ENCODE data around the gene PDCD2L.
"Not testable (repeated sequence)": the region's sequence is repeated elsewhere in the genome, so short reads cannot be mapped to it uniquely, and the experiment has no call there.

The PDCD2L gene

DNA sequence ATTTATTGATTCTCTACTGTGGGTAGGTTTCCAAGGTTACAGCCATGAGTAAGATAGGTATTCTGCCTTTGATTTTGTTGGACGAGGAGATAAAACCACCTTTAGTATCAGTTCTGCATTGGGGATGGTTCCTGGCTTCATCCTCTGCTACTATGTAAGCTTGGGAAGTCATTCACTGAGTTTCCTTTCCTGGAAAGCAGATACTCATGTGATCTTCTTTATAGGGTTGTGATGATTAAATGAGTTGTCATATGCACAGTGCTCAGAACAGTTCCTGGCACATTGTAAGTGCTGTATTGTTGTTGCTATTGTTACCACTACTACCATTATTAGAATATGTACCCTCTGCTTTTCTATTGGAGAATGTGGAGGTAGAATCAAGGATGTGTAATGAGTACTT is 64.2 kb downstream of the PDCD2L start:
- no peak for DNase-seq (ENCODE audit: low read depth, low spot score)

DNA sequence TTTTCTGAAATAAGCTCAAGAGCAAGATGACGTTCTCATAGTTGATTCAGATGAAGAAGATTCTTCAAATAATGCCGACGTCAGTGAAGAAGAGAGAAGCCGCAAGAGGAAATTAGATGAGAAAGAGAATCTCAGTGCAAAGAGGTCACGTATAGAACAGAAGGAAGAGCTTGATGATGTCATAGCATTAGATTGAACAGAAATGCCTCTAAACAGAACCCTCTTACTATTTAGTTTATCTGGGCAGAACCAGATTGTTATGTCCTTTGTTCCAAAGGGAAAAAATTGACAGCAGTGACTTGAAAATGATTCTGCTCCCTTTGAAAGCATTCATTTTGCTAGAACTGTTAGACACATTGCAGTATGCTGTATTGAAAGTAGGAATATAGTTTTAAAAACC is 64.8 kb downstream of the PDCD2L start:
- not testable (repeated sequence) for DNase-seq (ENCODE audit: low read depth, low spot score)

DNA sequence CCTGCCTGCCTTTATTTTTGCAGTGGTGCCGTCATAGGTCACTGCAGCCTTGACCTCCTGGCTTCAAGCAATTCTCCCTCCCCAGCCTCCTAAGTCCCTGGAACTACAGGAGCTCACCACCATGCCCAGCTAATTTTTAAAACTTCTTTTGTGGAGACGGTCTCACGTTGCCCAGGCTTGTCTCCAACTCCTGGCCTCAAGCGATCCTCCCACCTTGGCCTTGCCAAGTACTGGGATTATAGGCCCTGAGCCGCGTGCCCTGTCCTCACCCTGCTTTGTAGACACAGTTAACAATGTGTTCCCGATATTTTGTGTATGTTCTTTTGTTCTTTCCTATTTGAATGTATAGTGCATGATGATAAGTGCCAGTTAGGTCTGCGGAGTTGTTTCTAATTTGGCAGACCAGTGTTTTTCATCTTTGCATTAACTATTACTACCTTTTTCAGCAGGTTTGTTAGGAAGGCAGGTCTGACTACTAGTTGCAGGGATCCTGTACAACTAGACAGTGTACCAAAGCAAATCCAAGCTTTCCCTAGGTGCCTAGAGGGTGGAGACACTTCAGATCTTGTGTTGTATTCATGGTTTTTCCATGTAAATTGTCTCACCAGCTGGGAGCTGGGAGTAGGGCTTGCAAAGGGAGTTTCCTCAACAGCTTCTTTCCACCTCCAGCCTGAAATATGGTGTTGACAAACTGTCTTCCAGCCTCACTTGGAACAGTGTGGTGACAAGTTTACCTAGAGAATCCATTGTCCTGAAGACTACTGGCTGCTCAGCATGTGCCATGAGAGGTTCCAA is 67.9 kb downstream of the PDCD2L start:
- DNase-seq (ENCODE audit: low read depth, low spot score) = no peak

DNA sequence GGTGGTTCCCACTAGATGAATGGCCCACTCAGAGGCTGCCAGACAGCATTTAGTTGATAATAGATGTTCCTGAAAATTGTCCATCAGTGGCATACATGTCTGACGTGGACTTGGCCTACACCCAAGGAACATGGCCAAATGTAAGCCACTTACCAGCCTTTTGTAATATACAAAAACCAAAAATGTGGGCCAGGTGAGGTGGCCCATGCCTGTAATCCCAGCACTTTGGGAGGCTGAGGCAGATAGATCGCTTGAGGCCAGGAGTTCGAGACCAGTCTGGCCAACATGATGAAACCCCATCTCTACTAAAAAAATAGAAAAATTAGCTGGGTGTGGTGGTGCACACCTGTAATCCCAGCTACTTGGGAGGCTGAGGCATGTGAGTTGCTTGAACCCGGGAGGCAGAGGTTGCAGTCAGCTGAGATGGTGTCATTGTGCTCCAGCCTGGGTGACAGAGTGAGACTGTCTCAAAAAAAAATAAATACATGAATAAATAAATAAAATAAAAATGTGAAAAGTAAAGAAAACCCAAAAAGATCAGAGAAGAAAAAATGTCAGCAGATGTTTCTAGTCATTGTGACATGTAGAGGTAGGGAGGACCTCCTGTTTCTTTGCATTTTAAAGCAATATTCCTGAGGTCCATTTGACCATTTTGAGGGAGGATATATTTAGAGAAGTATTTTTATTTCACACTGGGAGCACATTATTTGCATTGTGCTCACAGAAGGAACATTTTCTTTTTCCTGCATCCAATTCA is 70.2 kb downstream of the PDCD2L start:
- no peak for DNase-seq (ENCODE audit: low read depth, low spot score)

DNA sequence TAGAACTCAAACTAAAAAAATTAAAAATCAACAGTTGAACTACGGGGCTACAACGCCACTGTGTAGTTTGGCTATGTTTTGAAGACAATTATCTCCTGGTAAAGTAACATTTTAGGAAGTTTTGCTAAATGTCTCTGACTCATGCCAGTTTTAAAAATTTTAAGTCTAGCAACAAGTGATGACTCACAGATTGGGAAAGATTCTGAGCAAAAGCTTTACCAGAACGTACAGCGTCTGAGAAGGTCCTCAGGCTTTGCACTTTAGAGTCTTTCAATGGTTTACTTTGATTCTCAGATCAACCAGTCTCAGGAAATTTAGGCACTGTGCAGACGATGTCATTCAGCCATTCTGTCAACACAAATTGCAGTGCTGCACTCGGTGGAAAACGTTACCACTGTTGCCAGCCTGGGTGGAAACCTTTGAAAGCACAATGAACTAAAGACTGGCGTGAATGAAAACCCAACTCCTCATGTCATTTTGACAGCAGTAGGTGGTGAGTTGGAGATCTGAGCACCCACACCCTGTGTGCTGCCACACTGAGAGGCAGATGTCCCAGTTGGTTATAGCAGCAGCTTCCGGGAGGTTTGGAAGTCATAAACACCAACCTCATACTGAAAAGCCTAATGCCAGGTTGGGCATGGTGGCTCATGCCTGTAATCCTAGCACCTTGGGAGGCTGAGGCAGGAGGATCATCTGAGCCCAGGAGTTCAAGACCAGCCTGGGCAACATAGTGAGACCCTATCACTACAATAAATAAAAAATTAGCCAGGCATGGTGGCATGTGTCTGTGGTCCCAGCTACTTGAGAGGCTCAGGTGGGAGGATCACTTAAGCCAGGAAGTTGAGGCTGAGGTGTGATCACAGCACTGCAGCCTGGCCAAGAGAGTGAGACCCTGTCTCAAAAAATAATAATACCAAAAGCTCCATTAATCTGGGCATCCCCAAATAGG is 71.1 kb downstream of the PDCD2L start:
- DNase-seq (ENCODE audit: low read depth, low spot score) = no peak

Measured in activated CD4-positive, CD25-positive, alpha-beta regulatory T cell treated with anti-CD3 and anti-CD28 coated beads, Interleukin-2, amount 50 U/mL, for 16 hours (primary cell).